ENCODE results near the gene STOML1. TPM values are rescaled to one million over a fixed set of nuclear protein-coding genes. Genes with fewer than 3 reads are reported as not detected.

Gene STOML1
- polyA plus RNA-seq, 1 donor from 2014 or later = 49.5 TPM

- Histone ChIP-seq H3K9ac (ENCODE audit: low read length) (no peak overlapping the region), H3K4me2 (ENCODE audit: low read length) (no peak overlapping the region), H3K27ac (ENCODE audit: low read length) (no peak overlapping the region), H4K20me1 (ENCODE audit: insufficient read depth) (no peaks in the 10 kb centered on the region), H3K4me3 (ENCODE audit: low read length) (no peak overlapping the region), H3K9me3 (ENCODE audit: low read length) (no peaks in the 10 kb centered on the region), H2AFZ (ENCODE audit: low read depth, low read length) (no peak overlapping the region), H3K27me3 (ENCODE audit: insufficient read depth, low read depth, low read length) (no peaks in the 10 kb centered on the region), H3K9me2 (ENCODE audit: insufficient read depth, low read length) (no peaks in the 10 kb centered on the region), H3K36me3 (ENCODE audit: insufficient read depth, low read length) (no peaks in the 10 kb centered on the region), H3F3A (ENCODE audit: insufficient read depth, low read length, poor library complexity, severe bottlenecking) (no peaks in the 10 kb centered on the region), H3K79me2 (replicated peaks; ENCODE audit: insufficient read depth, low read length) (no peaks in the 10 kb centered on the region)
- TF ChIP-seq SMC3 (conservative IDR thresholded peaks at IDR 0.05; ENCODE audit: poor library complexity) (no peak), MXI1 (conservative IDR thresholded peaks at IDR 0.05; ENCODE audit: poor library complexity, severe bottlenecking) (no peak), CTCF (IDR thresholded peaks at IDR 0.05; ENCODE audit: poor library complexity, severe bottlenecking) (no peak), EZH2 (IDR thresholded peaks at IDR 0.05; ENCODE audit: borderline replicate concordance, insufficient read depth, low read length, poor library complexity, severe bottlenecking) (no peak), EP300 (conservative IDR thresholded peaks at IDR 0.05; ENCODE audit: poor library complexity, severe bottlenecking) (no peak), TAF1 (IDR thresholded peaks at IDR 0.05; ENCODE audit: low read depth) (no peak), RAD21 (conservative IDR thresholded peaks at IDR 0.05) (no peak), POLR2AphosphoS5 (IDR thresholded peaks at IDR 0.05) (no peak)
- TF ChIP-seq, protein P1, sequence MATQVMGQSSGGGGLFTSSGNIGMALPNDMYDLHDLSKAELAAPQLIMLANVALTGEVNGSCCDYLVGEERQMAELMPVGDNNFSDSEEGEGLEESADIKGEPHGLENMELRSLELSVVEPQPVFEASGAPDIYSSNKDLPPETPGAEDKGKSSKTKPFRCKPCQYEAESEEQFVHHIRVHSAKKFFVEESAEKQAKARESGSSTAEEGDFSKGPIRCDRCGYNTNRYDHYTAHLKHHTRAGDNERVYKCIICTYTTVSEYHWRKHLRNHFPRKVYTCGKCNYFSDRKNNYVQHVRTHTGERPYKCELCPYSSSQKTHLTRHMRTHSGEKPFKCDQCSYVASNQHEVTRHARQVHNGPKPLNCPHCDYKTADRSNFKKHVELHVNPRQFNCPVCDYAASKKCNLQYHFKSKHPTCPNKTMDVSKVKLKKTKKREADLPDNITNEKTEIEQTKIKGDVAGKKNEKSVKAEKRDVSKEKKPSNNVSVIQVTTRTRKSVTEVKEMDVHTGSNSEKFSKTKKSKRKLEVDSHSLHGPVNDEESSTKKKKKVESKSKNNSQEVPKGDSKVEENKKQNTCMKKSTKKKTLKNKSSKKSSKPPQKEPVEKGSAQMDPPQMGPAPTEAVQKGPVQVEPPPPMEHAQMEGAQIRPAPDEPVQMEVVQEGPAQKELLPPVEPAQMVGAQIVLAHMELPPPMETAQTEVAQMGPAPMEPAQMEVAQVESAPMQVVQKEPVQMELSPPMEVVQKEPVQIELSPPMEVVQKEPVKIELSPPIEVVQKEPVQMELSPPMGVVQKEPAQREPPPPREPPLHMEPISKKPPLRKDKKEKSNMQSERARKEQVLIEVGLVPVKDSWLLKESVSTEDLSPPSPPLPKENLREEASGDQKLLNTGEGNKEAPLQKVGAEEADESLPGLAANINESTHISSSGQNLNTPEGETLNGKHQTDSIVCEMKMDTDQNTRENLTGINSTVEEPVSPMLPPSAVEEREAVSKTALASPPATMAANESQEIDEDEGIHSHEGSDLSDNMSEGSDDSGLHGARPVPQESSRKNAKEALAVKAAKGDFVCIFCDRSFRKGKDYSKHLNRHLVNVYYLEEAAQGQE (IDR thresholded peaks at IDR 0.05; ENCODE audit: borderline replicate concordance) = no peak
Observed at GRCh38 chr15:74008901-74009300, 16.8 kb upstream of the STOML1 start.

DNA sequence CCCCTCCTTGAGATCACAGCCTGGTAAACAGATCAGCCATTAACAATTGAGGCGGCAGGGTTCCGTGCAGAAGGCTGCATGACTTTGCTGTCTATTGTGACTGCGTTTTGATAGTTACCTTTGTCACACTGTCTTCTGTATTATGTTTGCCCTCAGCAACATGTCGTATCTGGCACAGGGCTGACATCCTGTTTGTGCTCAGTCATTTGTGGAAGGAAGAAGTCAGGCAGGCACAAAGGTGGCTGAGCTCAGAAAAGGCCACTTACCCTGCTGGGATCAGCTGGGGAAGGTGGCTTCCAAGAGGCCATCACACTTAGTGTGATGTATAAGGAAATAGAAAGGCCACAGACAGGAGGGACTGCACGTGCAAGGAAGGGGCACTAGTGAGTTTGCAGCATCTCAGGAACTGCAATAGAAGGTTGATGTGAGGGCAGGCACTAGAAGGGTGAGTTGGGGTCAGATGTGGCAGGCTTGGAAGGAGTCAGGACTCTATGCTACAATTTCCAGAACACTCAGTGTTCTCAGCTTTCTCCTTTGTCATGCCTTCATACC, 15.8 kb upstream of the STOML1 start:
- no peaks in the 10 kb centered on the region for H3K79me2 ChIP-seq (replicated peaks; ENCODE audit: insufficient read depth, low read length)
- no peaks in the 10 kb centered on the region for H3K27me3 ChIP-seq (ENCODE audit: insufficient read depth, low read depth, low read length)
- H3K9ac ChIP-seq (ENCODE audit: low read length) = no peak overlapping the region
- TF ChIP-seq POLR2AphosphoS5 (IDR thresholded peaks at IDR 0.05) = peak; percentile 77
- peak; percentile 81 for TF ChIP-seq EP300 (conservative IDR thresholded peaks at IDR 0.05; ENCODE audit: poor library complexity, severe bottlenecking)
- no peak for TF ChIP-seq MXI1 (conservative IDR thresholded peaks at IDR 0.05; ENCODE audit: poor library complexity, severe bottlenecking)
- no peak overlapping the region for H3K4me2 ChIP-seq (ENCODE audit: low read length)
- H3K27ac ChIP-seq (ENCODE audit: low read length) = no peak overlapping the region
- H3K36me3 ChIP-seq (ENCODE audit: insufficient read depth, low read length) = no peaks in the 10 kb centered on the region
- no peak overlapping the region for H3K4me3 ChIP-seq (ENCODE audit: low read length)
- H3K9me2 ChIP-seq (ENCODE audit: insufficient read depth, low read length) = no peaks in the 10 kb centered on the region
- H2AFZ ChIP-seq (ENCODE audit: low read depth, low read length) = no peak overlapping the region
- H4K20me1 ChIP-seq (ENCODE audit: insufficient read depth) = no peaks in the 10 kb centered on the region
- no peaks in the 10 kb centered on the region for H3K9me3 ChIP-seq (ENCODE audit: low read length)
- no peaks in the 10 kb centered on the region for H3F3A ChIP-seq (ENCODE audit: insufficient read depth, low read length, poor library complexity, severe bottlenecking)

Data from neural cell (in vitro differentiated cells).